IMR-90 (cell line): ENCODE measurements around the gene OPHN1.

Source experiments
- CTCF ChIP-seq: conservative IDR thresholded peaks from 2 replicates; pipeline ENCODE4 v1.5.1; 2012; ENCODE audit warnings: mild to moderate bottlenecking, low read depth, low read length, improper control_type of control experiment
- POLR2A ChIP-seq: IDR thresholded peaks from 2 replicates; pipeline ENCODE4 v1.6.1; 2012; ENCODE audit warnings: mild to moderate bottlenecking, low read depth, low read length
- RFX5 ChIP-seq: IDR thresholded peaks from 2 replicates; pipeline ENCODE4 v1.8.0; 2012; ENCODE audit warnings: low read depth, mild to moderate bottlenecking, low read length, moderate library complexity
- USF2 ChIP-seq: fragments of 150-350 bp; IDR thresholded peaks from 2 replicates; pipeline ENCODE4 v1.6.1; 2017; ENCODE audit warnings: mild to moderate bottlenecking, antibody characterized with exemption, low read length, low read depth

- TF ChIP-seq RFX5 (no peak), CTCF (no peak), POLR2A (no peak), USF2 (no peak)
Observed at GRCh38 chrX:68455151-68455510, 21.8 kb upstream of the OPHN1 start.
